HL-60 (cell line): ENCODE results near the gene PKD1L1.

Experiments
- GABPA ChIP-seq: IDR thresholded peaks from 2 replicates; pipeline ENCODE4 v1.6.1; 2012; ENCODE audit warnings: low read depth
- POLR2AphosphoS5 ChIP-seq: IDR thresholded peaks from 2 replicates; pipeline ENCODE4 v1.6.1; 2012; ENCODE audit warnings: low read depth
- TF ChIP-seq, protein P1 (sequence below): IDR thresholded peaks from one replicate; pipeline ENCODE4 v1.5.1; 2011; ENCODE audit warnings: low read length, control low read depth, inconsistent platforms; ENCODE audit not compliant: insufficient read depth

- TF ChIP-seq, protein P1, sequence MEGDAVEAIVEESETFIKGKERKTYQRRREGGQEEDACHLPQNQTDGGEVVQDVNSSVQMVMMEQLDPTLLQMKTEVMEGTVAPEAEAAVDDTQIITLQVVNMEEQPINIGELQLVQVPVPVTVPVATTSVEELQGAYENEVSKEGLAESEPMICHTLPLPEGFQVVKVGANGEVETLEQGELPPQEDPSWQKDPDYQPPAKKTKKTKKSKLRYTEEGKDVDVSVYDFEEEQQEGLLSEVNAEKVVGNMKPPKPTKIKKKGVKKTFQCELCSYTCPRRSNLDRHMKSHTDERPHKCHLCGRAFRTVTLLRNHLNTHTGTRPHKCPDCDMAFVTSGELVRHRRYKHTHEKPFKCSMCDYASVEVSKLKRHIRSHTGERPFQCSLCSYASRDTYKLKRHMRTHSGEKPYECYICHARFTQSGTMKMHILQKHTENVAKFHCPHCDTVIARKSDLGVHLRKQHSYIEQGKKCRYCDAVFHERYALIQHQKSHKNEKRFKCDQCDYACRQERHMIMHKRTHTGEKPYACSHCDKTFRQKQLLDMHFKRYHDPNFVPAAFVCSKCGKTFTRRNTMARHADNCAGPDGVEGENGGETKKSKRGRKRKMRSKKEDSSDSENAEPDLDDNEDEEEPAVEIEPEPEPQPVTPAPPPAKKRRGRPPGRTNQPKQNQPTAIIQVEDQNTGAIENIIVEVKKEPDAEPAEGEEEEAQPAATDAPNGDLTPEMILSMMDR: no peak
- TF ChIP-seq GABPA (no peak), POLR2AphosphoS5 (no peak)
These were observed 168.9 kb downstream of the PKD1L1 start for GRCh38 chr7:47779341-47779771.
